Subcutaneous adipose tissue (tissue), 4 donors: Measurements from ENCODE around the gene AGBL1. TPM values are rescaled to one million over a fixed set of nuclear protein-coding genes. Genes with fewer than 3 reads are reported as not detected.

Experiments used
- CTCF ChIP-seq: fragments of 450-650 bp; IDR thresholded peaks from one replicate; pipeline ENCODE4 v1.5.1; 2016; ENCODE audit warnings: low read depth, mild to moderate bottlenecking, control low read depth, antibody characterized with exemption, moderate library complexity
- total RNA-seq, 4 donors: library from RNA; depleted of rRNA; stranded (reverse); fragments of >200 nt; gene quantifications; one replicate each; pipeline ENCODE4 v1.1.0, GENCODE V29; 2016

Gene AGBL1
- total RNA-seq, 4 donors from 2014 or later: not detected

GRCh38 chr15:86905625-86906256 is 826.1 kb downstream of the AGBL1 start:
- TF ChIP-seq CTCF: no peak

- TF ChIP-seq CTCF: no peak
Observed at GRCh38 chr15:86906376-86906775, 826.7 kb downstream of the AGBL1 start.

GRCh38 chr15:86911022-86911421 is 831.4 kb downstream of the AGBL1 start:
- no peak for TF ChIP-seq CTCF

- TF ChIP-seq CTCF: no peak
Observed at GRCh38 chr15:86912661-86913060, 833.0 kb downstream of the AGBL1 start.

- TF ChIP-seq CTCF: no peak
Observed at GRCh38 chr15:86915811-86916331, 836.2 kb downstream of the AGBL1 start.

- TF ChIP-seq CTCF: no peak
Observed at GRCh38 chr15:86916671-86917360, 837.1 kb downstream of the AGBL1 start.

- no peak for TF ChIP-seq CTCF
Observed at GRCh38 chr15:86917361-86917671, 837.6 kb downstream of the AGBL1 start.
